B cell (primary cell): ENCODE results near the gene RAD23A.

Experiments
- EZH2 ChIP-seq: IDR thresholded peaks from 2 replicates; pipeline ENCODE4 v1.6.1; 2012; ENCODE audit warnings: borderline replicate concordance, low read depth, mild to moderate bottlenecking, moderate library complexity, low read length; ENCODE audit not compliant: insufficient read depth, poor library complexity, severe bottlenecking
- TF ChIP-seq, protein P1 (sequence below): fragments of 200-600 bp; IDR thresholded peaks from one replicate; pipeline ENCODE4 v1.8.0; 2022; ENCODE audit warnings: antibody characterized with exemption, mild to moderate bottlenecking

GRCh38 chr19:13002166-13002898 is 56.7 kb downstream of the RAD23A start:
- TF ChIP-seq, protein P1, sequence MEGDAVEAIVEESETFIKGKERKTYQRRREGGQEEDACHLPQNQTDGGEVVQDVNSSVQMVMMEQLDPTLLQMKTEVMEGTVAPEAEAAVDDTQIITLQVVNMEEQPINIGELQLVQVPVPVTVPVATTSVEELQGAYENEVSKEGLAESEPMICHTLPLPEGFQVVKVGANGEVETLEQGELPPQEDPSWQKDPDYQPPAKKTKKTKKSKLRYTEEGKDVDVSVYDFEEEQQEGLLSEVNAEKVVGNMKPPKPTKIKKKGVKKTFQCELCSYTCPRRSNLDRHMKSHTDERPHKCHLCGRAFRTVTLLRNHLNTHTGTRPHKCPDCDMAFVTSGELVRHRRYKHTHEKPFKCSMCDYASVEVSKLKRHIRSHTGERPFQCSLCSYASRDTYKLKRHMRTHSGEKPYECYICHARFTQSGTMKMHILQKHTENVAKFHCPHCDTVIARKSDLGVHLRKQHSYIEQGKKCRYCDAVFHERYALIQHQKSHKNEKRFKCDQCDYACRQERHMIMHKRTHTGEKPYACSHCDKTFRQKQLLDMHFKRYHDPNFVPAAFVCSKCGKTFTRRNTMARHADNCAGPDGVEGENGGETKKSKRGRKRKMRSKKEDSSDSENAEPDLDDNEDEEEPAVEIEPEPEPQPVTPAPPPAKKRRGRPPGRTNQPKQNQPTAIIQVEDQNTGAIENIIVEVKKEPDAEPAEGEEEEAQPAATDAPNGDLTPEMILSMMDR = no peak
- no peak for TF ChIP-seq EZH2
